Measurements from ENCODE around the gene TNFRSF14.

TNFRSF14 gene

DNA sequence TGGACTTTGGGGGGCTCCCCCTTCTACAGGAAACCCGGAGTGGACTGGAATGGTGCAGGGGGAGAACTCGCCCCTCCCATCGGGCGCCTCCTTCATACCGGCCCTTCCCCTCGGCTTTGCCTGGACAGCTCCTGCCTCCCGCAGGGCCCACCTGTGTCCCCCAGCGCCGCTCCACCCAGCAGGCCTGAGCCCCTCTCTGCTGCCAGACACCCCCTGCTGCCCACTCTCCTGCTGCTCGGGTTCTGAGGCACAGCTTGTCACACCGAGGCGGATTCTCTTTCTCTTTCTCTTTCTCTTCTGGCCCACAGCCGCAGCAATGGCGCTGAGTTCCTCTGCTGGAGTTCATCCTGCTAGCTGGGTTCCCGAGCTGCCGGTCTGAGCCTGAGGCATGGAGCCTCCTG lies at the start of gene TNFRSF14:
TNFRSF14 (plus strand) TSS at position 95 of the 401 bp plus-strand sequence; CDS start at position 389, 294 bp downstream.
- peak; percentile 30 to 49 (median 45) for DNase-seq (ENCODE audit: low read depth in 3 of 3)

- DNase-seq (ENCODE audit: low read depth in 3 of 3) = no peak
Measured at GRCh38 chr1:2506901-2507565, 49.1 kb upstream of the TNFRSF14 start.

GRCh38 chr1:2507744-2508155 lies 48.4 kb upstream of the TNFRSF14 start:
- DNase-seq (ENCODE audit: low read depth in 3 of 3) = no peak

- DNase-seq (ENCODE audit: low read depth in 3 of 3) = no peak
Measured at GRCh38 chr1:2508180-2508579, 48.0 kb upstream of the TNFRSF14 start.

DNA sequence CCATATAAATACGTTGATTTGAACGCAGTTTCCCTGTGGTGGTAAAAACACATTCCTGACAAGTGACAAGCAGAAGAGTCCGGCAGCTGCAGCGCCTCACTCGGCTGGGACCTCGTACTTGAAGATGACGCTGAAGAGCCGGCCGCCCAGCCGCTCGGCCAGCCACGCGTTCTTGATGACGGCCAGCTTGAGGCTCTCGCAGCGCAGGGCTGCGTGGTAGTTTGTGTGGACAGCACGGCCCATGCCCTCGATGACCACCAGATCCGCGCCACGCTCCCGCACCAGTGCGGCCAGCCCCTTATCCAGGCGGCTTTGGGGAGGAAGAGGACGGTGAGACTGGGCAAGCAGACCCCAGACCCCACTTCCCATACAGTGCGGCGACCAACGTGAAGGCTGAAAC lies 47.4 kb upstream of the TNFRSF14 start:
- no peak for DNase-seq (ENCODE audit: low read depth in 3 of 3)

GRCh38 chr1:2509589-2509988 lies 46.6 kb upstream of the TNFRSF14 start:
- no peak for DNase-seq (ENCODE audit: low read depth in 3 of 3)

DNA sequence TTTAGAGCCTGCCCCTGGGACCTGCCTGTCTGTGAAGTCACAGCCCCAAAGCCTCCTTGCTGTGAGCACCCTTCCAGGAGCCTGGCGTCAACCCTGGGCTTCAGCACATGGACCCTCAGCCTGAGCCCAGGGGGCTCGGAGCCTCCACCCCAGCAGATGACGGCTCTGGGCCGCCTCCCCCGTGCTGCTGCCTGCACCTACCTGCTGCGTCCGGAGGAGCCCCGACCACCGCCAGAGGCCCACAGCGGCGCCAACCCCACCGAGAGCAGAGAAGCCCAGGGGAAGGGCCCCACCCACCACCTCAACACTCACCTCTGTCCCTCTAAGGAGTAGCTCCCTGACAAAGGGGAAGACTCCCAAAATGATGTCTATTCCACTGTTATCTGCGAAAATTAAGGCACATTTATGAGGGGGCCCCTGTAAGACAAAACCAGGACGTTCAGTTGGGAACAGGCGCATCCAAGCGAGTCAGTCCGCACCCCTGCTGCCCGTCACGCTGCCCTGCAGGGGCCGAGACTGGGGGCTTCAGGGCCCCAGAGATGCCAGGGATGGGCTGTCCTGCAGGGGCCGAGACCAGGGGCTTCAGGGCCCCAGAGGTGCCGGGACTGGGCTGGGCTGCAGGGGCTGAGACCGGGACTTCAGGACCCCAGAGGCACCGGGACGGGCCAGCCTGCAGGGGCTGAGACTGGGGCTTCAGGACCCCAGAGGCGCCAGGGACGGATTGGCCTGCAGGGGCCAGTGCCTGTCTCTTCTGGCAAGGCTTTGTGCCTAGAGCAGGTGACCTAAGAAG lies 45.6 kb upstream of the TNFRSF14 start:
- no peak for DNase-seq (ENCODE audit: low read depth in 3 of 3)

DNA sequence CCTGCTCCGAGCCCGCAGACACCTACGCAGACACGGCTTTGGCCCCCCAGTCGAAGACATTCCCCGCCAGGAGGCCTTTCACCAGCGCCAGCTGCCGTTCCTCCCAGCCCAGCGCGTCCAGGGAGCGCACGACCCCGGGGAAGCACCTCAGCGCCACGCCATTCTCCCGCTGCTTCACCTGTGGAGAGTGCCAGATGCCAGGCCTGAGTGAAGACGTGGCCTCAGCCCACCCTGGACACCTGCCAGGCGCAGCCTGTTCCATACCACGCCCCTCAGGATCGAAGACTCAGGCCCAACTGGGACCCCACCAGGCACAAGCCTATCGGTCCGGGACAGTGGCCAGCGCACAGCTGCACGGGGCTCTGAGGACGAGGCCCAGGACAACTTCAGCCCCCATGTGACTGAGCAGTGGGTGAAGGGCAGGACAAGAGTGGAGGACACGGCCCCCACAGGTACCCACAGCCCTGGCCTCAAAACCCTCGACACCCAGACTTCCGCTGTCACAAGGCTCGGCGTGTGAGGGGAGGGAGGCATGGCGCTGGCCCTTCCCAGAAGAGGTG lies 43.2 kb upstream of the TNFRSF14 start:
- no peak for DNase-seq (ENCODE audit: low read depth in 3 of 3)

GRCh38 chr1:2513939-2514652 lies 42.1 kb upstream of the TNFRSF14 start:
- DNase-seq (ENCODE audit: low read depth in 3 of 3) = no peak

DNA sequence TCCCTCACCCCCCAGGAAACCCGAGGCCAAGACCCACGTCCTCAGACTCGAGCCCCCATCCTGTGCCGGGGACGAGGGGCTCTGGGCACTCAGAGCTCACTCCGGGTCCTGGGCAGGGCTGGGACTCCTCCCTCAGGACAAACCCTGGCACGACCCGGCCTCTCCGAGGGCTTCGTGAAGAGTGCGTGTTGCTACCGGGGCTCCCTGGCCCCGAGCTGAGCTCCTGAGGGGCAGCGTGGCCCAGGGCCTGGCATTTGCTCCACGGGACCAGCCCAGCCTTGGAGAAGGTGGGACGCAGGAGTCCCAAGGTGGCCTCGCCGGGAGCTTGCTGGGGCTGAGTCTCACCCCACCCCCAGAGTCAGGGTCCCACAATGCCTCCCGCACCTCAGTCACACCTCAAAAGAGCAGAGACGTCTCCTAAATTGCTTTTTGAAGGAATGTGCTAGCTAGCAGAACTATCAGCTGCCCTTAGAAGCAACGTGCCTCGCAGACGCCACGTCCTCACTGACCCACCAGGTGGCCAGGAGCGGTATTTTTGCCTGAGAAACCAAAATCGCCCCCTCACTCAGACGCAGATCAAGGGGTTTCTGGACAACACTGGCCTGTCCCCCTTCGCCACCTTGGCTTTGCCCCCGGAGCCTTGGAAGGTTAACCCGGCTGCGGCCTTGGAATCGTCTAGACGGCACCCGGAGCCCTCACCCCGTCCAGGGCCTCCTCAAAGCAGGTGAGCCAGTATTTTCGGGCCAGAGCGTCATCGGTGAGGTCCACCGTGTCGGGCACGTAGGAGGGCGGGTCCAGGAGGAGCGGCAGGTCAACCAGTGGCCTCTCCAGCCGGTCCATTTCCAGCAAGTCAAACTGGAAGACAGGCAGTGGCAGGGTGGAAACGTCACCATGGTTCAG lies 41.1 kb upstream of the TNFRSF14 start:
- no peak for DNase-seq (ENCODE audit: low read depth in 3 of 3)

DNA sequence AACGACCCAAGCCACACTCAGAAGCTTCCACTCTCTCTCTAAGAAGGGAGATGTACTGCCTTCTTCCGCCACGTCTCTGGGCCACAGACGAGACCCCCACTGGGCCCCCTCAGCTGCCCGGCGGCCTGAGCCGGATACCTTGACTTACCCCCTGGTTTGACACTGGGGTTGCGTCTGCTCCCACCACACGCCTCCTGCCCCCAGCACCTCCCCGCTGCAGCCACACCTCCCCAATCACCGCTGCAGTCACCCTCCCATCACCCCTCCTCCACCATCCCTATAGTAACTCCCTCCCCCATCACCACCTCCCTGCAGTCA lies 40.4 kb upstream of the TNFRSF14 start:
- no peak for DNase-seq (ENCODE audit: low read depth in 3 of 3)

GRCh38 chr1:2516124-2516523 lies 40.0 kb upstream of the TNFRSF14 start:
- no peak for DNase-seq (ENCODE audit: low read depth in 3 of 3)

DNA sequence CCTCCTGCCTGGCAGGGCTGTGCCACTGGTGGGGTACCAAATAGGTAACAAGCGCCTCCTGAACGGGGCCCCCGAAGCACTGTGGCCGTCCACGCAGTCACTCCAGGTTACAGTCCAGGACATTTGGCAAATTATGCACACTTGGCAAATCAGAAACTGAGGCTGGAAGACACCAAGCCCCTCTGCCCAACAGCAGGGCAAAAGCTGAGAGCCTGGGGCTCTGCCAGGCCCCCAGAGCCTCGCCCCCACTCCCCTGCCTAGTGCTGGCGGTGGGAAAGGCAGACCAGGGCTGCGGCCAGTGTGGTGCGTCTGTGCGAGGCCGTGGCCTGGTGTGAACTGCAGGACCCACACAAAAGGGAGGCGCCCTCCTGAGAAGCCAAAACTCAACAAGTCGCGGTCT lies 39.2 kb upstream of the TNFRSF14 start:
- no peak for DNase-seq (ENCODE audit: low read depth in 3 of 3)

- DNase-seq (ENCODE audit: low read depth in 3 of 3) = no peak
Measured at GRCh38 chr1:2517966-2518365, 38.2 kb upstream of the TNFRSF14 start.

DNA sequence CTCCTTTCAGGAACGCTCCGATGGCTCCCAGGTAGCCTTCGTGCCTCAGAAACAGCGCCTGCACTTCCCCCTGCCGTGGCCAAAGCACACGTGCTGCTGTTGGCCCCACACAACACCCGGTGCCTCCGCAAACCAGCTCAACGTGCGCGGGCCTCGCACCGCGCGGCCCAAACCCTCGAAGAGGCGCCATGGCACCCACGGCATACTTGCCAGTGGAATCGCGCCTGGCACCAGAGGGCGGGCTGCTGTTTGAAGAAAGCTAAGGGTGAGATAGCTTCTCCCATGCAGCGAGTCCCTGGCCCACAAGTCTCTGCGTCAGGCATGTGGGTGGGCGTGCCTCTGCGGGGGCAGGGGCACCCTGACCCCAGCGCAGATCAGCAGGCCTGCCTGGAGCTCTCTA lies 37.6 kb upstream of the TNFRSF14 start:
- DNase-seq (ENCODE audit: low read depth in 3 of 3) = no peak

DNA sequence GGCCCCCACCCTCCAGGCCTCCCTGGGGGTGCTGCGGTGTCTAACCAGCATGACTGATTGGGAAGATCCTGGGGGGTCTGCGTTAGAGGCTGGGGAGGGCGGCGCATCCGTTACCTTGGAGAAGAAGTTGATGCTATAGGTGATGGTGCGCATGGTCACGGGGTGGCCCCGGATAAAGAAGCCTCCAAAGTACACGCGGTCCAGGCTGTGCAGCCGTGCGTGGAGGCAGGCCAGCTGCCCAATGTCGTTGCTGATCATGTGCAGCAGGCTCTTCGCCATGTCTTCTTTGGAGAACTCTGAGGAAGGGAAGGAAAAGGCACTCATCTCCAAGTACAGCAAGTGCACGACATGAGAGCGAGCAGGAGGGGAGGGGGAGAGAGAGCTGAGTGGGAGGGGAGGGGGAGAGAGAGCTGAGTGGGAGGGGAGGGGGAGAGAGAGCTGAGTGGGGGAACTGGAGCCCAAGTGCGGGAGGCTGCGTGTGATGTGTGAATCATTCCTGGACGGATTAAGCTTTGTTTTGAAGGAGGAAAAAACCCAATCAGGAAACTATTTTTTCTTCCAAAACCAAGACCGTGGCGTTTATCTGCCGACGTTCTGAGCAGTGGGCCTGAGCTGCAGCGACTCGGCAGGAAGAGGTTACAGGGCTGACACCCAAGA lies 37.0 kb upstream of the TNFRSF14 start:
- DNase-seq (ENCODE audit: low read depth in 3 of 3) = no peak

DNA sequence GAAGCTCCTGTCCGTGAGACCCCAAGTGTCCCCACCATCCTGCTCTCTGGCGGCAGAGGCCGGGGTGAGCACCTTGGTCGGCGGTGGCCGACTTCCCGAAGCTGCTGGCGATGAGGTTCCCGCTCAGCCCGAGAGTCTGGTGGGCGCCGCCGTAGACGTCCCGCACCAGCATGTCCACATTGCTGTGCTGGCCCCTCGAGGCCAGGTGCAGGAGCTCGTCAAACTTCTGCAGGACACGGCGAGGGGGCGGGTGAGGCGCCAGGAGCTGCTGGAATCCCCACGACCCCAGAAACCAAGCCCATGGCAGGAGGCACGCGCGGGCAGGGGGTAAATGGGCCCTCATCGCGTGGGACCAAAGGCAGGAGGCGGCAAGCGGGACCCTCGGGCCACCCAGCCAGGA lies 36.4 kb upstream of the TNFRSF14 start:
- DNase-seq (ENCODE audit: low read depth in 3 of 3) = no peak

DNA sequence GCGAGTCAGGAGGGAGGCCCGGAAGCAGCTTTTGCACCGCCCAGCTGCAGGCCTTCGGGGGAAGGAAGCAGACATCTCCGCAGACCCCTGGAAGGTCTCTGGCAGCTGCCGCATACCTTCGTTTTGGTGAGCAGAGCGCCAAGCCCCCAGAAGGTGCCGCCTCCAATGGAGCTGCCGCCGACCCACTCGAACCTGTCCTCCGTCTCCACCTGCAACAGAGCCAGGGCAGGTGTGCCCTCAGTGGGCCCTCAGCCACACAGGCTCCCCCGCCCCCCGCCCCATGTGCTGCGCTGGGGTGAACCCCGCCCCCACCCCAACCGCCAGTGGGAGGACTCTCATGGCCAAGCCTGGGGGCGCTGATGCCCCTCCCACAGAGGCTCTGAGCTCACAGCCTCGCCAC lies 36.0 kb upstream of the TNFRSF14 start:
- DNase-seq (ENCODE audit: low read depth in 3 of 3) = no peak

DNA sequence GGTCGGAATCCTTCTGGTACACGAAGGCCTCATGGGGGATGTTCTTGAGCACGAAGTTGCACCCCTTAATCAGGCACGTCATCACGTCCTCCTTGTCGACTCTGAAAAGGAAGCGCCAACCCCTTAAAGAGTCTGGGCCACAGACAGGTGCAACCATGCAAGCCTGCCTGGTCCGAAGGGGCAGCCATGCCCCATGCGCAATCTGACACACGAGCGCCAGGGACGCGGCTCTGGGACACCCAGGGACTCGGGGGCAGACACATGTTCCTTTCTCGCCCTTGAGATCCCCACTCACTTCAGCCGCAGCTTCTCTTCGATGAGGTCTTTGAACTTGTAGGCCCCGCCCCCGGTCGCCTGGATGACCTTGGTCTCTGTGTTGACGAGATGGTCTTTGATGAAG lies 35.4 kb upstream of the TNFRSF14 start:
- DNase-seq (ENCODE audit: low read depth in 3 of 3) = no peak

DNA sequence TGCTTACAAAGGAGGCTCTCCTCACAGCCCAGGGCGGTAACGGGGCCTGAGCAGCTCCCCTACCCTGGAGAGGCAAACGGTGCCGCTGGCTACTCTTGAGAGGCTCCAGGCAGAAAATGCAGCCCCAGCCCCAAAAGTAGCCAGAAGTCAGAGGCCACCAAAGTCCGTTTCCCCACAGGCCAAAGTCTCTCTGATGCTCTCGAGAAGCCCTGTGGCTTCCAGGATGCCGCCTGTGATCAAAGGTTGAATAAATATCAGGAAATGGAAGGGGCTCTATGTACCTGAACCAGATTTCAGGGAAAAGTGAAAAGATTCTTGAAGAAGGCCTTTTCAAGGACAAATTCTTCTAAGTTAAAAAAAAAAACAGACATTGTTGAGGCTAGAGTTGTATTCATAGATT lies 33.9 kb upstream of the TNFRSF14 start:
- no peak for DNase-seq (ENCODE audit: low read depth in 3 of 3)
